B cell (primary cell): ENCODE measurements around the gene RHCG.

Experiments
- EZH2 ChIP-seq: IDR thresholded peaks from 2 replicates; pipeline ENCODE4 v1.6.1; 2012; ENCODE audit warnings: borderline replicate concordance, low read depth, mild to moderate bottlenecking, moderate library complexity, low read length; ENCODE audit not compliant: insufficient read depth, poor library complexity, severe bottlenecking
- TF ChIP-seq, protein P1 (sequence below): fragments of 200-600 bp; IDR thresholded peaks from one replicate; pipeline ENCODE4 v1.8.0; 2022; ENCODE audit warnings: antibody characterized with exemption, mild to moderate bottlenecking

DNA sequence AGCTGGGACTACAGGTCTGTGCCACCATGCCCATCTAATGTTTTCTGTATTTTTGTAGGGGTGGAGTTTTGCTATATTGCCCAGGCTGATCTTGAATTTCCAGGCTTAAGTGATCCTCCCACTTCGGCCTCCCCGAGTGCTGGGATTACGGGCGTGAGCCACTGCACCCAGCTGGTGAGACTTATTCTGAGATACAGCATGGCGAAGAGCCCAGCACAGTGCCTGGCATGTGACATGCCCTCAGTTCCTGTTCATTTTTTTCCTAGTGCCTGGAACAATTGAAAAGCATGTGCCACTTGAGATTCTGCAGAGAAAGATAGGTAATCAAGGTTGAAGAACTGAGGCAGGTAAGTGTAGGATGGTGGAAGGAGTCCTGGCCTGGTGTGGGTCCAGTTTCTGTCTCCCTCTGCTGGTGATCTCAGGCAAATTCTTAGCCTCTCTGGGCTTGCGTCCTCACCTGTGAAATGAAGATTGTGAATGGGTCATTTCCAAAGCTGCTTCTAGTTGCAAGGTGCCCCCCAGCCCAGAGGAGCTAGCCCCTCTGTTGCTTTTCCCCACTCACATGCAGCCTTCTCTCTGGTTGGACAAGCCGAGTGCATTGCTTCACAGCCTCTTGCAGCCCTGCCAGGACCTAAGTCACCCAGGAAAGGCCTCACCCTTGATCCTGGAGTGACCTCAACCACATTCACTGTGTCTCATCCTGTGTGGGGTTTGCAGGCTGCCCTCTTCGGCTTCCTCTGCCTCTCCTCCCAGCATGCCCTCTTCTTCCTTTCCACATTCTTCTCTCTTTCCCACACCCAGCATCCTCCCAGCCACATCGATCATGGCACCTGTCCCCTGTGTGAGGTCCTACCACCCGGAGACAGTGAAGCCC is 4.3 kb upstream of the RHCG start:
- TF ChIP-seq, protein P1, sequence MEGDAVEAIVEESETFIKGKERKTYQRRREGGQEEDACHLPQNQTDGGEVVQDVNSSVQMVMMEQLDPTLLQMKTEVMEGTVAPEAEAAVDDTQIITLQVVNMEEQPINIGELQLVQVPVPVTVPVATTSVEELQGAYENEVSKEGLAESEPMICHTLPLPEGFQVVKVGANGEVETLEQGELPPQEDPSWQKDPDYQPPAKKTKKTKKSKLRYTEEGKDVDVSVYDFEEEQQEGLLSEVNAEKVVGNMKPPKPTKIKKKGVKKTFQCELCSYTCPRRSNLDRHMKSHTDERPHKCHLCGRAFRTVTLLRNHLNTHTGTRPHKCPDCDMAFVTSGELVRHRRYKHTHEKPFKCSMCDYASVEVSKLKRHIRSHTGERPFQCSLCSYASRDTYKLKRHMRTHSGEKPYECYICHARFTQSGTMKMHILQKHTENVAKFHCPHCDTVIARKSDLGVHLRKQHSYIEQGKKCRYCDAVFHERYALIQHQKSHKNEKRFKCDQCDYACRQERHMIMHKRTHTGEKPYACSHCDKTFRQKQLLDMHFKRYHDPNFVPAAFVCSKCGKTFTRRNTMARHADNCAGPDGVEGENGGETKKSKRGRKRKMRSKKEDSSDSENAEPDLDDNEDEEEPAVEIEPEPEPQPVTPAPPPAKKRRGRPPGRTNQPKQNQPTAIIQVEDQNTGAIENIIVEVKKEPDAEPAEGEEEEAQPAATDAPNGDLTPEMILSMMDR, result no peak
- no peak for TF ChIP-seq EZH2
